B cell (primary cell): ENCODE results near the gene TRIM16.

ENCODE experiments used
- EZH2 ChIP-seq: IDR thresholded peaks from 2 replicates; pipeline ENCODE4 v1.6.1; 2012; ENCODE audit warnings: borderline replicate concordance, low read depth, mild to moderate bottlenecking, moderate library complexity, low read length; ENCODE audit not compliant: insufficient read depth, poor library complexity, severe bottlenecking
- TF ChIP-seq, protein P1 (sequence below): fragments of 200-600 bp; IDR thresholded peaks from one replicate; pipeline ENCODE4 v1.8.0; 2022; ENCODE audit warnings: antibody characterized with exemption, mild to moderate bottlenecking

DNA sequence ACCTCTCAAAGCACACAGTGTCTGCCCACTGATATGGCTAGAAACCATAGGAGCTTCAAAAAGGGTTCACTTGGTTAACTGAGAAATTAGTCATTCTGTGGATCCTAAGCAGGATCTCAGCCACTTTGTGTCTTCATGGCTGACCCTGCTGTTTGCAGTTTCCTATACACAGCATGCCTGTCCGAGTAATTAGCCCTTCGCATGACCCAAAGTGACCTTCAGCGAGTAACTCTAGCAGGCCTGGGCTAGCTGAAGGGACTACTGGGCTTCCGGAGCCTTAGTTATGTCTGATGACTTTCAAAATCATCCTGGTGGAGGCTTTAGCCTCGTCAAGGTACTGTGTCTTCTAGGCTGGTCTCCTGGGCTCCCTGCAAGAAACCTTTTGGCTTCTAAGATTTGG is 35.7 kb downstream of the TRIM16 start:
- no peak for TF ChIP-seq EZH2
- TF ChIP-seq, protein P1, sequence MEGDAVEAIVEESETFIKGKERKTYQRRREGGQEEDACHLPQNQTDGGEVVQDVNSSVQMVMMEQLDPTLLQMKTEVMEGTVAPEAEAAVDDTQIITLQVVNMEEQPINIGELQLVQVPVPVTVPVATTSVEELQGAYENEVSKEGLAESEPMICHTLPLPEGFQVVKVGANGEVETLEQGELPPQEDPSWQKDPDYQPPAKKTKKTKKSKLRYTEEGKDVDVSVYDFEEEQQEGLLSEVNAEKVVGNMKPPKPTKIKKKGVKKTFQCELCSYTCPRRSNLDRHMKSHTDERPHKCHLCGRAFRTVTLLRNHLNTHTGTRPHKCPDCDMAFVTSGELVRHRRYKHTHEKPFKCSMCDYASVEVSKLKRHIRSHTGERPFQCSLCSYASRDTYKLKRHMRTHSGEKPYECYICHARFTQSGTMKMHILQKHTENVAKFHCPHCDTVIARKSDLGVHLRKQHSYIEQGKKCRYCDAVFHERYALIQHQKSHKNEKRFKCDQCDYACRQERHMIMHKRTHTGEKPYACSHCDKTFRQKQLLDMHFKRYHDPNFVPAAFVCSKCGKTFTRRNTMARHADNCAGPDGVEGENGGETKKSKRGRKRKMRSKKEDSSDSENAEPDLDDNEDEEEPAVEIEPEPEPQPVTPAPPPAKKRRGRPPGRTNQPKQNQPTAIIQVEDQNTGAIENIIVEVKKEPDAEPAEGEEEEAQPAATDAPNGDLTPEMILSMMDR = no peak
